Stimulated activated naive CD8-positive, alpha-beta T cell treated with anti-CD3 and anti-CD28 coated beads, Interleukin-15, Interleukin-2, amounts not matched to agents 100 ng/mL and 50 ng/mL, for 24 hours (primary cell): ENCODE results near the gene ZRSR2.
A peak's percentile ranks its signal among the peaks of the same experiment; 100 is the strongest.

Experiments used
- H3K27ac Mint-ChIP-seq: one replicate; pipeline ENCODE4 v1.8.0; 2021; ENCODE audit warnings: mild to moderate bottlenecking, mixed read lengths
- H3K27me3 Mint-ChIP-seq: one replicate; pipeline ENCODE4 v1.8.0; 2021; ENCODE audit warnings: mixed read lengths
- H3K36me3 Mint-ChIP-seq: one replicate; pipeline ENCODE4 v1.8.0; 2021; ENCODE audit warnings: low read depth, mixed read lengths
- H3K4me1 Mint-ChIP-seq: one replicate; pipeline ENCODE4 v1.8.0; 2021; ENCODE audit warnings: low read depth, mixed read lengths
- H3K4me3 Mint-ChIP-seq: one replicate; pipeline ENCODE4 v1.8.0; 2021; ENCODE audit warnings: mild to moderate bottlenecking, mixed read lengths
- H3K9me3 Mint-ChIP-seq: one replicate; pipeline ENCODE4 v1.8.0; 2021; ENCODE audit warnings: mixed read lengths

Gene ZRSR2

GRCh38 chrX:15854712-15855567, 64.7 kb downstream of the ZRSR2 start, which contains the start of gene AP1S2:
TSS of gene AP1S2 (minus strand) at chrX:15854813. CDS start at chrX:15852524, 2,289 bp downstream.
- H3K27ac Mint-ChIP-seq, result peak within 1 kb of the TSS; percentile 95
- H3K4me1 Mint-ChIP-seq, result peaks cover 38% of the 10 kb centered on the region
- H3K27me3 Mint-ChIP-seq, result no peaks in the 10 kb centered on the region
- peaks cover 14% of the 10 kb centered on the region for H3K36me3 Mint-ChIP-seq
- H3K9me3 Mint-ChIP-seq, result no peaks in the 10 kb centered on the region
- peak within 1 kb of the TSS; percentile 90 for H3K4me3 Mint-ChIP-seq

- Mint-ChIP-seq H3K27me3 (no peaks in the 10 kb centered on the region), H3K4me3 (peak overlapping the region; percentile 90), H3K27ac (peak overlapping the region; percentile 95), H3K4me1 (peaks cover 32% of the 10 kb centered on the region), H3K36me3 (peaks cover 8% of the 10 kb centered on the region), H3K9me3 (no peaks in the 10 kb centered on the region)
These were observed 65.4 kb downstream of the ZRSR2 start for GRCh38 chrX:15855568-15856221.

GRCh38 chrX:15856222-15856587, 65.9 kb downstream of the ZRSR2 start:
- Mint-ChIP-seq H3K4me1 (peaks cover 27% of the 10 kb centered on the region), H3K9me3 (no peaks in the 10 kb centered on the region), H3K27me3 (no peaks in the 10 kb centered on the region), H3K27ac (peak overlapping the region; percentile 67), H3K36me3 (peaks cover 3% of the 10 kb centered on the region), H3K4me3 (peak overlapping the region; percentile 32)

- H3K36me3 Mint-ChIP-seq, result no peaks in the 10 kb centered on the region
- no peaks in the 10 kb centered on the region for H3K27me3 Mint-ChIP-seq
- H3K9me3 Mint-ChIP-seq, result no peaks in the 10 kb centered on the region
- peaks cover 27% of the 10 kb centered on the region for H3K4me1 Mint-ChIP-seq
- peak overlapping the region; percentile 67 for H3K27ac Mint-ChIP-seq
- peak overlapping the region; percentile 32 for H3K4me3 Mint-ChIP-seq
These were observed 66.4 kb downstream of the ZRSR2 start for GRCh38 chrX:15856636-15857035.

GRCh38 chrX:15858051-15858450, 67.8 kb downstream of the ZRSR2 start:
- Mint-ChIP-seq H3K36me3 (no peaks in the 10 kb centered on the region), H3K9me3 (no peaks in the 10 kb centered on the region), H3K4me1 (peaks cover 18% of the 10 kb centered on the region), H3K4me3 (no peak overlapping the region), H3K27ac (no peak overlapping the region), H3K27me3 (no peaks in the 10 kb centered on the region)

- Mint-ChIP-seq H3K36me3 (no peaks in the 10 kb centered on the region), H3K27me3 (no peaks in the 10 kb centered on the region), H3K27ac (no peak overlapping the region), H3K4me1 (peaks cover 4% of the 10 kb centered on the region), H3K4me3 (no peak overlapping the region), H3K9me3 (no peaks in the 10 kb centered on the region)
These were observed 70.6 kb downstream of the ZRSR2 start for GRCh38 chrX:15860921-15861320.

- H3K27me3 Mint-ChIP-seq, result no peaks in the 10 kb centered on the region
- H3K9me3 Mint-ChIP-seq, result no peaks in the 10 kb centered on the region
- H3K4me3 Mint-ChIP-seq, result no peak overlapping the region
- H3K27ac Mint-ChIP-seq, result no peak overlapping the region
- H3K36me3 Mint-ChIP-seq, result no peaks in the 10 kb centered on the region
- H3K4me1 Mint-ChIP-seq, result no peaks in the 10 kb centered on the region
These were observed 73.7 kb downstream of the ZRSR2 start for GRCh38 chrX:15864023-15864422.

GRCh38 chrX:15864629-15865028, 74.3 kb downstream of the ZRSR2 start:
- Mint-ChIP-seq H3K9me3 (no peaks in the 10 kb centered on the region), H3K36me3 (no peaks in the 10 kb centered on the region), H3K27me3 (no peaks in the 10 kb centered on the region), H3K4me3 (no peak overlapping the region), H3K4me1 (no peaks in the 10 kb centered on the region), H3K27ac (no peak overlapping the region)

GRCh38 chrX:15866147-15866546, 75.9 kb downstream of the ZRSR2 start:
- no peaks in the 10 kb centered on the region for H3K27me3 Mint-ChIP-seq
- H3K9me3 Mint-ChIP-seq, result no peaks in the 10 kb centered on the region
- no peak overlapping the region for H3K4me3 Mint-ChIP-seq
- no peaks in the 10 kb centered on the region for H3K4me1 Mint-ChIP-seq
- H3K36me3 Mint-ChIP-seq, result no peaks in the 10 kb centered on the region
- no peak overlapping the region for H3K27ac Mint-ChIP-seq

GRCh38 chrX:15869695-15870094, 79.4 kb downstream of the ZRSR2 start:
- Mint-ChIP-seq H3K9me3 (no peaks in the 10 kb centered on the region), H3K4me3 (no peak overlapping the region), H3K27ac (no peak overlapping the region), H3K27me3 (peaks cover under 1% of the 10 kb centered on the region), H3K36me3 (no peaks in the 10 kb centered on the region), H3K4me1 (peaks cover 1% of the 10 kb centered on the region)

- Mint-ChIP-seq H3K27me3 (peaks cover 3% of the 10 kb centered on the region), H3K4me1 (peaks cover 5% of the 10 kb centered on the region), H3K27ac (no peak overlapping the region), H3K36me3 (no peaks in the 10 kb centered on the region), H3K4me3 (no peak overlapping the region), H3K9me3 (no peaks in the 10 kb centered on the region)
These were observed 80.0 kb downstream of the ZRSR2 start for GRCh38 chrX:15870310-15870709.
